CD14-positive monocyte (primary cell): ENCODE results near the gene MEMO1. TPM values are rescaled to one million over a fixed set of nuclear protein-coding genes. Genes with fewer than 3 reads are reported as not detected.

Source experiments
- DNase-seq, 3 donors: peaks; one replicate each; pipeline ENCODE4 v3.0.0-alpha.2; 2011 to 2022
- H2AFZ ChIP-seq: 2 replicates; pipeline ENCODE4 v1.6.0; 2012; ENCODE audit warnings: mild to moderate bottlenecking, low read depth, low read length, inconsistent platforms; ENCODE audit not compliant: insufficient read depth, poor library complexity, severe bottlenecking
- H3K27ac ChIP-seq, 2 donors: 1 replicate in 1 of 2; 2 replicates in 1 of 2; pipeline ENCODE4 v1.5.1; 2012 to 2013; ENCODE audit warnings: low read length in 2 of 2, control low read depth in 1 of 2, inconsistent platforms in 1 of 2, low read depth in 1 of 2, mild to moderate bottlenecking in 1 of 2
- H3K27me3 ChIP-seq, 2 donors: one replicate each; pipeline versions ENCODE4 v1.6.0 to v1.6.1; 2011 to 2013; ENCODE audit warnings: low read length in 2 of 2; ENCODE audit not compliant: control insufficient read depth in 2 of 2, insufficient read depth in 2 of 2
- H3K36me3 ChIP-seq, 2 donors: replicated peaks in 1 of 2; 1 replicate in 1 of 2; 2 replicates in 1 of 2; pipeline versions ENCODE4 v1.5.1 to v1.6.1; 2012 to 2013; ENCODE audit warnings: low read length in 2 of 2, control low read depth in 1 of 2, inconsistent platforms in 1 of 2, mild to moderate bottlenecking in 1 of 2; ENCODE audit not compliant: insufficient read depth in 2 of 2, control insufficient read depth in 1 of 2
- H3K4me1 ChIP-seq, 2 donors: 1 replicate in 1 of 2; 2 replicates in 1 of 2; pipeline versions ENCODE4 v1.5.1 to v1.6.1; 2012 to 2013; ENCODE audit warnings: low read length in 2 of 2, control low read depth in 1 of 2, inconsistent platforms in 1 of 2, mild to moderate bottlenecking in 1 of 2, moderate library complexity in 1 of 2; ENCODE audit not compliant: insufficient read depth in 2 of 2, control insufficient read depth in 1 of 2
- H3K4me2 ChIP-seq: replicated peaks from 2 replicates; pipeline ENCODE3; 2012; ENCODE audit warnings: low read length, moderate library complexity, mild to moderate bottlenecking; ENCODE audit not compliant: poor library complexity, severe bottlenecking; ENCODE audit errors: extremely low read depth
- H3K4me3 ChIP-seq, 3 experiments: fragments of 200-600 bp in 1 of 3; sonication (generic) in 1 of 3; replicated peaks in 1 of 3; 1 replicate in 2 of 3; 2 replicates in 1 of 3; pipeline ENCODE4 v1.5.1; 2011 to 2013; ENCODE audit warnings: low read length in 3 of 3, mild to moderate bottlenecking in 3 of 3, control low read depth in 2 of 3, low read depth in 2 of 3, inconsistent platforms in 1 of 3, moderate library complexity in 1 of 3
- H3K79me2 ChIP-seq: 2 replicates; pipeline ENCODE4 v1.6.0; 2012; ENCODE audit warnings: mild to moderate bottlenecking, control low read depth, inconsistent platforms, low read length, moderate library complexity; ENCODE audit not compliant: insufficient read depth
- H3K9ac ChIP-seq: 2 replicates; pipeline ENCODE4 v1.6.0; 2017; ENCODE audit warnings: low read length, mild to moderate bottlenecking; ENCODE audit not compliant: insufficient read depth, poor library complexity, severe bottlenecking
- H3K9me3 ChIP-seq, 2 donors: replicated peaks in 1 of 2; 1 replicate in 1 of 2; 2 replicates in 1 of 2; pipeline versions ENCODE4 v1.5.1 to v1.6.1; 2012 to 2013; ENCODE audit warnings: low read length in 2 of 2, control low read depth in 1 of 2; ENCODE audit not compliant: control insufficient read depth in 1 of 2, insufficient read depth in 1 of 2
- H4K20me1 ChIP-seq: 2 replicates; pipeline ENCODE4 v1.6.0; 2012; ENCODE audit warnings: mild to moderate bottlenecking, low read length, control low read depth, moderate library complexity; ENCODE audit not compliant: insufficient read depth
- H3K27ac Mint-ChIP-seq, 7 donors: one replicate each; pipeline ENCODE4 v1.8.0; 2020; ENCODE audit warnings: mild to moderate bottlenecking in 7 of 7, mixed read lengths in 7 of 7, moderate library complexity in 6 of 7, inconsistent platforms in 2 of 7
- H3K27me3 Mint-ChIP-seq, 3 donors: one replicate each; pipeline ENCODE4 v1.8.0; 2021 to 2022; ENCODE audit warnings: low read depth in 3 of 3, mild to moderate bottlenecking in 3 of 3, mixed read lengths in 3 of 3, moderate library complexity in 3 of 3, inconsistent platforms in 1 of 3
- H3K36me3 Mint-ChIP-seq, 2 donors: one replicate each; pipeline ENCODE4 v1.8.0; 2020; ENCODE audit warnings: mixed read lengths in 2 of 2, inconsistent platforms in 1 of 2, mild to moderate bottlenecking in 1 of 2
- H3K4me1 Mint-ChIP-seq: one replicate; pipeline ENCODE4 v1.8.0; 2020; ENCODE audit warnings: mild to moderate bottlenecking, mixed read lengths
- H3K4me3 Mint-ChIP-seq, 2 donors: one replicate each; pipeline ENCODE4 v1.8.0; 2020; ENCODE audit warnings: mild to moderate bottlenecking in 2 of 2, mixed read lengths in 2 of 2, moderate library complexity in 1 of 2
- H3K9me3 Mint-ChIP-seq, 7 donors: one replicate each; pipeline ENCODE4 v1.8.0; 2020 to 2022; ENCODE audit warnings: mixed read lengths in 7 of 7, mild to moderate bottlenecking in 6 of 7, moderate library complexity in 6 of 7, inconsistent platforms in 2 of 7
- WGBS: methylation state at CpG from one replicate; pipeline ENCODE4 v1.1.5; 2013; ENCODE audit warnings: missing lambda C conversion rate; ENCODE audit not compliant: insufficient coverage; 5-methylcytosine and 5-hydroxymethylcytosine counted together
- intact Hi-C, 2 donors: fragments of 100-400 bp; cut with micrococcal nuclease; formaldehyde crosslinking; loops; one replicate each; pipeline versions ENCODE4 v1.15.0 to v1.15.1; 2023
- polyA plus RNA-seq, 3 donors: library from polyadenylated mRNA; depleted of rRNA in 1 of 3; unstranded in 2 of 3; stranded (reverse) in 1 of 3; fragments of 300-500 nt in 2 of 3; fragments of >200 nt in 1 of 3; fragmentation: Illumina TruSeq in 2 of 3; gene quantifications; 1 replicate in 2 of 3; 2 replicates in 1 of 3; pipeline ENCODE4 v1.2.3, GENCODE V29; 2012 to 2021
- TF ChIP-seq, protein P1 (sequence below): fragments of 200-600 bp; IDR thresholded peaks from one replicate; pipeline ENCODE4 v1.8.0; 2022; ENCODE audit warnings: antibody characterized with exemption, mild to moderate bottlenecking

The MEMO1 gene
- polyA plus RNA-seq, 3 donors = 49.5 to 63.7 (median 57.0) TPM

DNA sequence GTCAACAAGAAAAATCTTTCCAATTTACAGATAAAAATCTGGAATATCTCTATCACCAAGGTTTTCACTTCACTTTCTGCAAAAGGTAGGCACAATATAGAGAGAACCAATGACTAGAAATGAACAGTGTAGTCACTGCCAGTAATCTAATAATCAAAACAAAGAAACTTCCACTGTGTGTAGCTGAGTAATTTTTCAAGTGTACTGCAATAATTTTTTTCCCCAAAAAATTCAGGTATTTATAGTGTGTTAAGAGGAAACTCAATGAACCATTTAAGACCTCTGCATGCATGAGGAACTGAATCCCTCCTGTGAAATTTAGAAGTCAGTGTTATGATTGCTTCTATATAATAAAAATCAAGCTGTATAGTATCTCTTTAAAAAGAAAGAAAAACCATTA, 121.8 kb downstream of the MEMO1 start:
- H3K79me2 ChIP-seq = peaks cover 45% of the 10 kb centered on the region
- Mint-ChIP-seq H3K4me3 (no peak overlapping the region), H3K36me3 (peaks cover 19 to 23% of the 10 kb centered on the region in 2 donors), H3K27ac (peak overlapping the region in 3 of 7 donors; percentile 25 to 46 (median 38)), H3K4me1 (peaks cover 40% of the 10 kb centered on the region), H3K9me3 (no peaks in the 10 kb centered on the region), H3K27me3 (no peaks in the 10 kb centered on the region)
- peaks cover 18% of the 10 kb centered on the region for H4K20me1 ChIP-seq
- no peaks in the 10 kb centered on the region for H3K9me3 ChIP-seq
- H3K36me3 ChIP-seq = peaks cover 8 to 36% of the 10 kb centered on the region in 2 donors
- no peaks in the 10 kb centered on the region for H3K27me3 ChIP-seq
- H3K27ac ChIP-seq = peak overlapping the region in 1 of 2 donors; percentile 65
- H3K4me1 ChIP-seq = peaks cover 28 to 37% of the 10 kb centered on the region in 2 donors
- no peak overlapping the region for H2AFZ ChIP-seq
- no peak overlapping the region for H3K4me3 ChIP-seq
- no peak overlapping the region for H3K4me2 ChIP-seq
- intact Hi-C loops = no loop called here
- TF ChIP-seq, protein P1, sequence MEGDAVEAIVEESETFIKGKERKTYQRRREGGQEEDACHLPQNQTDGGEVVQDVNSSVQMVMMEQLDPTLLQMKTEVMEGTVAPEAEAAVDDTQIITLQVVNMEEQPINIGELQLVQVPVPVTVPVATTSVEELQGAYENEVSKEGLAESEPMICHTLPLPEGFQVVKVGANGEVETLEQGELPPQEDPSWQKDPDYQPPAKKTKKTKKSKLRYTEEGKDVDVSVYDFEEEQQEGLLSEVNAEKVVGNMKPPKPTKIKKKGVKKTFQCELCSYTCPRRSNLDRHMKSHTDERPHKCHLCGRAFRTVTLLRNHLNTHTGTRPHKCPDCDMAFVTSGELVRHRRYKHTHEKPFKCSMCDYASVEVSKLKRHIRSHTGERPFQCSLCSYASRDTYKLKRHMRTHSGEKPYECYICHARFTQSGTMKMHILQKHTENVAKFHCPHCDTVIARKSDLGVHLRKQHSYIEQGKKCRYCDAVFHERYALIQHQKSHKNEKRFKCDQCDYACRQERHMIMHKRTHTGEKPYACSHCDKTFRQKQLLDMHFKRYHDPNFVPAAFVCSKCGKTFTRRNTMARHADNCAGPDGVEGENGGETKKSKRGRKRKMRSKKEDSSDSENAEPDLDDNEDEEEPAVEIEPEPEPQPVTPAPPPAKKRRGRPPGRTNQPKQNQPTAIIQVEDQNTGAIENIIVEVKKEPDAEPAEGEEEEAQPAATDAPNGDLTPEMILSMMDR = no peak
- H3K9ac ChIP-seq = no peak overlapping the region
- no peak for DNase-seq

DNA sequence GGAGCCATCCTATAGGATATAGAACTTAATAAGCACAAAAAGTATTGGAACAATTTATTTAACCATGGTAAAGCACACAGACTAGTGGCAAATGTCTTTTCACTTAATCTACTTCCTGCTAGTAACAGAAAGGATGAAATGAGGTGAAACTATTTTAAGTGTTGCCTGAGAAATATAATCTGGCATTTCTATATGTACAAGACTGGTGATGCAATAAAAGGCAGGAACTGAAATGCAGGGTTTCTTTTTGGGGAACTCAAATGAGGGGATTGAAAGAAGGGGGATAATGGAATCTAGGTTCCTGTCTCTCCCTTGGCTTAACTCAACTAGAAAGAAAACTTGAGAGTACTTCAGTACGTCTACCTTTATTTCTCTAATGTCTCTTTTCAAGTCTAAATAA, 122.3 kb downstream of the MEMO1 start:
- Mint-ChIP-seq H3K4me3 (no peak overlapping the region), H3K9me3 (no peaks in the 10 kb centered on the region), H3K36me3 (peaks cover 19 to 23% of the 10 kb centered on the region in 2 donors), H3K27me3 (no peaks in the 10 kb centered on the region), H3K4me1 (peaks cover 35% of the 10 kb centered on the region), H3K27ac (peak overlapping the region; percentile 7 to 82 (median 66))
- Histone ChIP-seq H2AFZ (no peak overlapping the region), H3K36me3 (peaks cover 8 to 38% of the 10 kb centered on the region in 2 donors), H4K20me1 (peaks cover 14% of the 10 kb centered on the region), H3K9me3 (no peaks in the 10 kb centered on the region), H3K4me2 (peak overlapping the region; percentile 19), H3K4me3 (peak overlapping the region in 1 of 3 experiments; percentile 21), H3K27me3 (no peaks in the 10 kb centered on the region), H3K79me2 (peaks cover 42% of the 10 kb centered on the region), H3K4me1 (peaks cover 23 to 32% of the 10 kb centered on the region in 2 donors), H3K27ac (peak overlapping the region in 1 of 2 donors; percentile 65), H3K9ac (no peak overlapping the region)
- TF ChIP-seq, protein P1 = no peak
- peak; percentile 8 to 38 (median 20) for DNase-seq
- intact Hi-C loops = no loop called here
- no CpG with 5 or more reads among the region's 1 CpG for WGBS
